Lower leg skin (tissue), 4 donors: ENCODE results near the gene ARHGEF26. TPM values are rescaled to one million over a fixed set of nuclear protein-coding genes. Genes with fewer than 3 reads are reported as not detected.

Experiments
- DNase-seq, 2 donors: peaks; one replicate each; pipeline ENCODE4 v3.0.0-alpha.2; 2019; ENCODE audit warnings: low spot score in 2 of 2
- H3K4me3 ChIP-seq: fragments of 200-600 bp; sonication (generic); 2 replicates; pipeline ENCODE4 v1.5.1; 2017; ENCODE audit warnings: mild to moderate bottlenecking, low read depth; ENCODE audit not compliant: poor library complexity, severe bottlenecking
- CTCF ChIP-seq, 3 donors: fragments of 450-650 bp; IDR thresholded peaks; one replicate each; pipeline ENCODE4 v1.5.1; 2016; ENCODE audit warnings: antibody characterized with exemption in 3 of 3, mild to moderate bottlenecking in 3 of 3, moderate library complexity in 2 of 3
- POLR2A ChIP-seq, 2 donors: fragments of 450-650 bp; IDR thresholded peaks; one replicate each; pipeline ENCODE4 v1.6.1; 2016 to 2017; ENCODE audit warnings: antibody characterized with exemption in 2 of 2, mild to moderate bottlenecking in 1 of 2, moderate library complexity in 1 of 2
- WGBS, 2 donors: methylation state at CpG; one replicate each; pipeline ENCODE4 v1.1.5; 2018; 5-methylcytosine and 5-hydroxymethylcytosine counted together
- intact Hi-C: fragments of 100-400 bp; cut with DNase I; formaldehyde crosslinking; loops from one replicate; pipeline ENCODE4 v1.15.0; 2023; ENCODE audit warnings: low total_unique reads
- total RNA-seq, 4 donors: library from RNA; depleted of rRNA; stranded (reverse); fragments of >200 nt; gene quantifications; one replicate each; pipeline ENCODE4 v1.1.0, GENCODE V29; 2016

The ARHGEF26 gene
- total RNA-seq, 4 donors from 2014 or later = 29.6 to 36.8 (median 33.1) TPM

- no peak for DNase-seq
Measured at GRCh38 chr3:154244644-154245043, 123.5 kb downstream of the ARHGEF26 start.

GRCh38 chr3:154247806-154248415 lies 126.7 kb downstream of the ARHGEF26 start:
- intact Hi-C loops = no loop called here

More at GRCh38 chr3:154244644-154245043, 123.5 kb downstream of the ARHGEF26 start:
- intact Hi-C loops = no loop called here
- H3K4me3 ChIP-seq = no peak overlapping the region
- TF ChIP-seq POLR2A (IDR thresholded peaks at IDR 0.05) (no peak), CTCF (IDR thresholded peaks at IDR 0.05) (no peak)
- WGBS, 2 donors = 52 to 68% methylated on average over 2 of the region's 2 CpGs

GRCh38 chr3:154250291-154250690 lies 129.1 kb downstream of the ARHGEF26 start:
- TF ChIP-seq CTCF (IDR thresholded peaks at IDR 0.05) (no peak), POLR2A (IDR thresholded peaks at IDR 0.05) (no peak)
- H3K4me3 ChIP-seq = no peak overlapping the region
- intact Hi-C loops = loop anchor here (10.0 kb wide), 1 partner anchor 155 kb away; no protein-coding TSS in a partner anchor
- no peak for DNase-seq
- WGBS, 2 donors = 92 to 96% methylated on average over 4 of the region's 4 CpGs

More at GRCh38 chr3:154247806-154248415, 126.7 kb downstream of the ARHGEF26 start:
- TF ChIP-seq POLR2A (IDR thresholded peaks at IDR 0.05) = no peak
- no peak for TF ChIP-seq CTCF (IDR thresholded peaks at IDR 0.05)
- DNase-seq = no peak
- H3K4me3 ChIP-seq = no peak overlapping the region
- WGBS, 2 donors = 75 to 84% methylated on average over 2 of the region's 2 CpGs

- 95 to 98% methylated on average over 3 of the region's 3 CpGs for WGBS, 2 donors
- no peak for DNase-seq
- no peak overlapping the region for H3K4me3 ChIP-seq
- intact Hi-C loops = loop anchor here (10.0 kb wide), 1 partner anchor 157 kb away; no protein-coding TSS in a partner anchor
- TF ChIP-seq POLR2A (IDR thresholded peaks at IDR 0.05) (no peak), CTCF (IDR thresholded peaks at IDR 0.05) (no peak)
Measured at GRCh38 chr3:154251610-154252009, 130.4 kb downstream of the ARHGEF26 start.

GRCh38 chr3:154252759-154253638 lies 131.8 kb downstream of the ARHGEF26 start:
- intact Hi-C loops = loop anchor here (10.0 kb wide), 1 partner anchor 158 kb away; no protein-coding TSS in a partner anchor
- H3K4me3 ChIP-seq = no peak overlapping the region
- TF ChIP-seq POLR2A (IDR thresholded peaks at IDR 0.05) = no peak
- TF ChIP-seq CTCF (IDR thresholded peaks at IDR 0.05) = peak in 1 of 3 donors; percentile 84

More at GRCh38 chr3:154252759-154253638, 131.8 kb downstream of the ARHGEF26 start:
- WGBS, 2 donors = 6% methylated on average over 11 of the region's 11 CpGs
- peak; percentile 87 to 96 for DNase-seq
